ENCODE data around the gene LBP. TPM values are rescaled to one million over a fixed set of nuclear protein-coding genes. Genes with fewer than 3 reads are reported as not detected.

The LBP gene
- total and polyA plus RNA-seq, 10 of the 15 experiments (the other 5 are each of a cell fraction or from before 2014, with no cell fraction given): 0.04 to 0.10 TPM; not detected in 8

DNA sequence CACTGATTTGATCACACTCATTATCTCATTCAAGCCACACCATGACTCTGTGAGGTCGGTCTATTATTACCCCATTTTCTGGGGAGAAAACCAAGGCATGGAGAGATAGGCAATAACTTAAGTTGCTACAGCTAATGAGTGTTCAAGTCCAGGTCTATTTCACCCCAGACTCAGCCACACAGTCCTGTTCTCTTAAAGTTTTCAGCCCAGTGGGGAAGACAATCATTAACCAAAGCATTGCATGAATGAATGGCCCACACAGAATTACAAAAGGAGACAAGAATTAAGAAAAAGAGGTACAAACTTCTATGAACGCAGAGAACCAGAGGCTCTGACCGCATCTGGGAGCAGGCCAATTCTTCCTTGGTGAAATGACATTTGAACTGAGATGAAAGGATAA, 35.2 kb upstream of the LBP start (continued):
- TF ChIP-seq, protein P1, sequence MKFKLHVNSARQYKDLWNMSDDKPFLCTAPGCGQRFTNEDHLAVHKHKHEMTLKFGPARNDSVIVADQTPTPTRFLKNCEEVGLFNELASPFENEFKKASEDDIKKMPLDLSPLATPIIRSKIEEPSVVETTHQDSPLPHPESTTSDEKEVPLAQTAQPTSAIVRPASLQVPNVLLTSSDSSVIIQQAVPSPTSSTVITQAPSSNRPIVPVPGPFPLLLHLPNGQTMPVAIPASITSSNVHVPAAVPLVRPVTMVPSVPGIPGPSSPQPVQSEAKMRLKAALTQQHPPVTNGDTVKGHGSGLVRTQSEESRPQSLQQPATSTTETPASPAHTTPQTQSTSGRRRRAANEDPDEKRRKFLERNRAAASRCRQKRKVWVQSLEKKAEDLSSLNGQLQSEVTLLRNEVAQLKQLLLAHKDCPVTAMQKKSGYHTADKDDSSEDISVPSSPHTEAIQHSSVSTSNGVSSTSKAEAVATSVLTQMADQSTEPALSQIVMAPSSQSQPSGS (IDR thresholded peaks at IDR 0.05; ENCODE audit: low read length): no peak

DNA sequence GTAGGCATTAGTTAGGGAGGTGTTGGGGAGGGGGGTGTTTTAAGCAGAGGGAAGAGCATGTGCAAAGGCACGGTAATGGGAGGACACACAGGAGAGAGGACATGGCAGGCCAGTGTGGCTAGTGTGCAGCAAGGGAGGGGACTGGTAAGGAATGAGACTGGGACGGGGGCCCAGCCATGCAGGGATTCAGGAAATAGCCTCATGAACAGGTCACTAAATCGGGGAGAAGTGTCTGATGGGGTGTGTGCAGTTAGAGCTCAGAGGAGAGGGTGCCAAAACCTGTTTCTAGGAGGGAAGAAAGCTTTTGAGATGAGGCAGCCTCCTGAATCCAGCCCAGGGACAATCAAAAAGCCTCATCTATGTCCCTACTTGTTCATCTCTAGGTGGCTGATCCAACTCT, 34.8 kb upstream of the LBP start:
- H3K4me3 ChIP-seq: no peak overlapping the region
- no peak overlapping the region for H3K27ac ChIP-seq (ENCODE audit: control insufficient read depth, insufficient read depth)
- no peaks in the 10 kb centered on the region for H3K79me2 ChIP-seq (ENCODE audit: control insufficient read depth, insufficient read depth, low read length)
- FAIRE-seq (no peak), DNase-seq (ENCODE audit: low read depth, low spot score) (no peak), ATAC-seq (no peak)
- H2AFZ ChIP-seq (ENCODE audit: control insufficient read depth, low read depth, low read length): no peak overlapping the region
- ChIA-PET RAD21 (ENCODE audit: unreplicated experiment) (no interaction called here), POLR2A (no interaction called here), SMC1A (ENCODE audit: uncharacterized antibody, unreplicated experiment) (no interaction called here), CTCF (no interaction called here)
- intact Hi-C loops (cut with micrococcal nuclease; ENCODE audit: unreplicated experiment): no loop called here
- no peaks in the 10 kb centered on the region for H4K20me1 ChIP-seq (ENCODE audit: control insufficient read depth, insufficient read depth)
- TF ChIP-seq MYB (IDR thresholded peaks at IDR 0.05; ENCODE audit: borderline replicate concordance, low read depth, low read length) (no peak), IRF4 (IDR thresholded peaks at IDR 0.05; ENCODE audit: low read depth, low read length) (no peak), HDAC2 (IDR thresholded peaks at IDR 0.05) (no peak), STAT1 (conservative IDR thresholded peaks at IDR 0.05) (no peak), MEF2A (IDR thresholded peaks at IDR 0.05; ENCODE audit: insufficient read depth, low read depth, low read length) (no peak), SMAD1 (IDR thresholded peaks at IDR 0.05; ENCODE audit: low read depth, partially characterized antibody) (no peak), STAT3 (IDR thresholded peaks at IDR 0.05; ENCODE audit: low read depth, low read length) (no peak), BHLHE40 (IDR thresholded peaks at IDR 0.05; ENCODE audit: borderline replicate concordance in 1 of 2, low read depth in 2 of 2, low read length in 1 of 2) (no peak), MEF2B (IDR thresholded peaks at IDR 0.05; ENCODE audit: partially characterized antibody, poor library complexity, severe bottlenecking) (no peak), ASH2L (IDR thresholded peaks at IDR 0.05; ENCODE audit: borderline replicate concordance, low read depth) (no peak), YY1 (IDR thresholded peaks at IDR 0.05; ENCODE audit: low read depth, low read length) (no peak)
- TF ChIP-seq, protein P2, sequence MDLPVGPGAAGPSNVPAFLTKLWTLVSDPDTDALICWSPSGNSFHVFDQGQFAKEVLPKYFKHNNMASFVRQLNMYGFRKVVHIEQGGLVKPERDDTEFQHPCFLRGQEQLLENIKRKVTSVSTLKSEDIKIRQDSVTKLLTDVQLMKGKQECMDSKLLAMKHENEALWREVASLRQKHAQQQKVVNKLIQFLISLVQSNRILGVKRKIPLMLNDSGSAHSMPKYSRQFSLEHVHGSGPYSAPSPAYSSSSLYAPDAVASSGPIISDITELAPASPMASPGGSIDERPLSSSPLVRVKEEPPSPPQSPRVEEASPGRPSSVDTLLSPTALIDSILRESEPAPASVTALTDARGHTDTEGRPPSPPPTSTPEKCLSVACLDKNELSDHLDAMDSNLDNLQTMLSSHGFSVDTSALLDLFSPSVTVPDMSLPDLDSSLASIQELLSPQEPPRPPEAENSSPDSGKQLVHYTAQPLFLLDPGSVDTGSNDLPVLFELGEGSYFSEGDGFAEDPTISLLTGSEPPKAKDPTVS (IDR thresholded peaks at IDR 0.05; ENCODE audit: low read depth, low read length): no peak
- TF ChIP-seq, protein P3, sequence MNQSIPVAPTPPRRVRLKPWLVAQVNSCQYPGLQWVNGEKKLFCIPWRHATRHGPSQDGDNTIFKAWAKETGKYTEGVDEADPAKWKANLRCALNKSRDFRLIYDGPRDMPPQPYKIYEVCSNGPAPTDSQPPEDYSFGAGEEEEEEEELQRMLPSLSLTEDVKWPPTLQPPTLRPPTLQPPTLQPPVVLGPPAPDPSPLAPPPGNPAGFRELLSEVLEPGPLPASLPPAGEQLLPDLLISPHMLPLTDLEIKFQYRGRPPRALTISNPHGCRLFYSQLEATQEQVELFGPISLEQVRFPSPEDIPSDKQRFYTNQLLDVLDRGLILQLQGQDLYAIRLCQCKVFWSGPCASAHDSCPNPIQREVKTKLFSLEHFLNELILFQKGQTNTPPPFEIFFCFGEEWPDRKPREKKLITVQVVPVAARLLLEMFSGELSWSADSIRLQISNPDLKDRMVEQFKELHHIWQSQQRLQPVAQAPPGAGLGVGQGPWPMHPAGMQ (IDR thresholded peaks at IDR 0.05; ENCODE audit: borderline replicate concordance): no peak
- BruUV-seq (replicated peaks): no TSS peak
- in situ Hi-C loops (cut with MboI): no loop called here
- no peaks in the 10 kb centered on the region for H3K4me1 ChIP-seq (ENCODE audit: control insufficient read depth, insufficient read depth, low read length)
- H3K9me3 ChIP-seq (replicated peaks; ENCODE audit: control insufficient read depth, insufficient read depth, low read length): no peaks in the 10 kb centered on the region
- peaks cover 2 to 10% of the 10 kb centered on the region in 2 experiments; a peak in 1 of 4 replicates for H3K27me3 ChIP-seq (replicated peaks in 1 of 2; ENCODE audit: control insufficient read depth in 2 of 2, insufficient read depth in 2 of 2, low read length in 1 of 2)
- no peaks in the 10 kb centered on the region for H3K36me3 ChIP-seq (ENCODE audit: control insufficient read depth in 2 of 2, insufficient read depth in 2 of 2, low read length in 1 of 2)
- no peak overlapping the region for H3K9ac ChIP-seq (ENCODE audit: control insufficient read depth, insufficient read depth, low read length)
- no peak overlapping the region for H3K4me2 ChIP-seq (ENCODE audit: control insufficient read depth, insufficient read depth)
- 0% methylated on average over 3 of the region's 3 CpGs for WGBS (ENCODE audit: insufficient coverage, insufficient replicate concordance, low lambda C conversion rate, missing lambda C conversion rate)

Data from GM12878 (cell line).